K562 (cell line): Measurements from ENCODE around the gene JUP. TPM values are rescaled to one million over a fixed set of nuclear protein-coding genes. Genes with fewer than 3 reads are reported as not detected.
A peak's percentile ranks its signal among the peaks of the same experiment; 100 is the strongest.

Experiments
- ATAC-seq: fragments of 200-7000 bp; cut with Tn5 transposase; 3 replicates; pipeline ENCODE4 v1.9.1; 2020; ENCODE audit warnings: moderate library complexity
- BruUV-seq: library from RNA; stranded (reverse); fragments of 400-500 nt; replicated peaks from 2 replicates; lab custom pipeline; 2021; lab: Mats Ljungman, UMichigan
- CTCF ChIA-PET: fragments of 300-600 bp; formaldehyde crosslinking; extraction: SDS; loops from one replicate; lab custom pipeline; 2021; ENCODE audit warnings: low intra/inter-chr PET ratio; lab: Yijun Ruan, JAX
- POLR2A ChIA-PET: fragments of 300-600, 350-650 bp; sonication (Branson Sonifier 250); formaldehyde crosslinking; extraction: SDS; loops from one replicate; lab custom pipeline; 2021; ENCODE audit warnings: antibody characterized with exemption, inconsistent platforms; lab: Yijun Ruan, JAX
- DNase-seq, 4 experiments: peaks; one replicate each; pipeline versions ENCODE4 v3.0.0 to v3.0.0-alpha.2; 2011 to 2018; ENCODE audit warnings: low spot score in 3 of 4, mixed read lengths in 3 of 4; ENCODE audit errors: extremely low read depth in 1 of 4
- FAIRE-seq: peaks from 2 replicates; lab custom pipeline; 2011; peaks lifted over from hg19 to GRCh38; lab: Jason Lieb, UNC
- H2AFZ ChIP-seq: 2 replicates; pipeline ENCODE4 v1.6.0; 2011; ENCODE audit warnings: low read depth, low read length, control low read depth, inconsistent platforms
- H3K27ac ChIP-seq: fragments of 200-600 bp; 3 replicates; pipeline ENCODE4 v1.8.0; 2011; ENCODE audit warnings: low read depth, mild to moderate bottlenecking, control low read depth, inconsistent platforms, low read length, moderate library complexity, mixed read lengths; ENCODE audit errors: extremely low read depth
- H3K27me3 ChIP-seq, 2 experiments: fragments of 300-600 bp in 1 of 2; 2 replicates in 1 of 2; 3 replicates in 1 of 2; pipeline versions ENCODE4 v1.6.0 to v1.8.0; 2011; ENCODE audit warnings: inconsistent platforms in 2 of 2, low read length in 2 of 2, mild to moderate bottlenecking in 1 of 2, mixed read lengths in 1 of 2, moderate library complexity in 1 of 2; ENCODE audit not compliant: control insufficient read depth in 2 of 2, insufficient read depth in 2 of 2
- H3K36me3 ChIP-seq: fragments of 300-600 bp; 3 replicates; pipeline ENCODE4 v1.8.0; 2011; ENCODE audit warnings: mild to moderate bottlenecking, low read length, inconsistent platforms; ENCODE audit not compliant: control insufficient read depth, insufficient read depth
- H3K4me1 ChIP-seq, 2 experiments: fragments of 200-600 bp in 1 of 2; replicated peaks in 1 of 2; 2 replicates in 1 of 2; 3 replicates in 1 of 2; pipeline versions ENCODE4 v1.5.1 to v1.8.0; 2011; ENCODE audit warnings: inconsistent platforms in 2 of 2, low read length in 2 of 2, mild to moderate bottlenecking in 1 of 2, mixed read lengths in 1 of 2, moderate library complexity in 1 of 2; ENCODE audit not compliant: control insufficient read depth in 2 of 2, insufficient read depth in 2 of 2
- H3K4me2 ChIP-seq: 2 replicates; pipeline ENCODE4 v1.6.1; 2011; ENCODE audit warnings: low read length, control low read depth, inconsistent platforms, mixed read lengths; ENCODE audit not compliant: insufficient read depth
- H3K4me3 ChIP-seq: fragments of 200-600 bp; sonication (generic), shearing (Covaris generic); 2 replicates; pipeline ENCODE4 v1.5.1; 2016; ENCODE audit warnings: control low read depth, inconsistent platforms
- H3K79me2 ChIP-seq: fragments of 200-600 bp; 3 replicates; pipeline ENCODE4 v1.8.0; 2011; ENCODE audit warnings: low read length, inconsistent platforms; ENCODE audit not compliant: control insufficient read depth, insufficient read depth
- H3K9ac ChIP-seq, 2 experiments: 2 replicates each; pipeline versions ENCODE4 v1.6.0 to v1.6.1; 2011; ENCODE audit warnings: low read depth in 2 of 2, low read length in 2 of 2, control low read depth in 1 of 2, inconsistent platforms in 1 of 2, mild to moderate bottlenecking in 1 of 2, mixed read lengths in 1 of 2; ENCODE audit not compliant: insufficient read depth in 1 of 2
- H3K9me1 ChIP-seq: one replicate; pipeline ENCODE4 v1.6.0; 2011; ENCODE audit warnings: inconsistent platforms, mild to moderate bottlenecking, low read length, moderate library complexity; ENCODE audit not compliant: control insufficient read depth, insufficient read depth
- H3K9me3 ChIP-seq: replicated peaks from 2 replicates; pipeline ENCODE4 v1.5.1; 2011; ENCODE audit warnings: low read depth, low read length, inconsistent platforms; ENCODE audit not compliant: control insufficient read depth, insufficient read depth
- H4K20me1 ChIP-seq: replicated peaks from 2 replicates; pipeline ENCODE4 v1.6.1; 2011; ENCODE audit warnings: low read length, inconsistent platforms, mixed read lengths; ENCODE audit not compliant: control insufficient read depth, insufficient read depth
- CBX5 ChIP-seq: IDR thresholded peaks from 2 replicates; pipeline ENCODE4 v1.6.1; 2014; ENCODE audit warnings: low read depth, borderline replicate concordance
- DNMT1 ChIP-seq: fragments of 450-650 bp; IDR thresholded peaks from 2 replicates; pipeline ENCODE4 v1.6.1; 2016; ENCODE audit warnings: antibody characterized with exemption, mild to moderate bottlenecking
- GTF2A2 ChIP-seq: IDR thresholded peaks from 2 replicates; pipeline ENCODE4 v1.6.1; 2016; ENCODE audit warnings: mild to moderate bottlenecking, missing genetic modification characterization, missing compliant biosample characterization
- HDAC2 ChIP-seq: fragments of 450-650 bp; IDR thresholded peaks from 2 replicates; pipeline ENCODE4 v1.6.1; 2016; ENCODE audit warnings: mild to moderate bottlenecking
- KLF13 ChIP-seq: fragments of 450-650 bp; IDR thresholded peaks from 2 replicates; pipeline ENCODE4 v1.6.1; 2016; ENCODE audit warnings: missing genetic modification characterization, low read depth, mild to moderate bottlenecking, missing compliant biosample characterization, moderate library complexity, borderline replicate concordance
- NFIX ChIP-seq: fragments of 250-450 bp; sonication (Bioruptor Pico); IDR thresholded peaks from 2 replicates; pipeline ENCODE4 v1.4.0; 2020; ENCODE audit warnings: low read depth, mild to moderate bottlenecking, moderate library complexity
- TRIM28 ChIP-seq: fragments of 450-650 bp; IDR thresholded peaks from 2 replicates; pipeline ENCODE4 v1.6.1; 2017
- ZNF124 ChIP-seq: sonication (generic); formaldehyde crosslinking; IDR thresholded peaks from 2 replicates; pipeline ENCODE4 v1.8.1; 2022; ENCODE audit warnings: missing genetic modification reagents
- ZNF347 ChIP-seq: fragments of 450-650 bp; formaldehyde crosslinking; IDR thresholded peaks from 2 replicates; pipeline ENCODE4 v1.4.0; 2020; ENCODE audit warnings: low read depth, mild to moderate bottlenecking, moderate library complexity
- WGBS: fragments of 100-300 bp; shearing (Covaris generic); methylation state at CpG from one replicate; pipeline ENCODE4 v1.1.6; 2016; ENCODE audit warnings: low coverage, mixed read lengths; ENCODE audit not compliant: insufficient coverage; ENCODE audit errors: missing lambda C conversion rate; 5-methylcytosine and 5-hydroxymethylcytosine counted together
- in situ Hi-C: fragments of 300-500 bp; cut with MboI; formaldehyde crosslinking; loops from 4 replicates; pipeline ENCODE4 v1.15.0; 2018; ENCODE audit warnings: inconsistent platforms, mixed read lengths
- intact Hi-C: fragments of 100-400 bp; cut with micrococcal nuclease; formaldehyde crosslinking; loops from 2 replicates; pipeline ENCODE4 v1.14.2; 2022
- polyA plus RNA-seq, 8 experiments: library from polyadenylated mRNA; depleted of rRNA in 4 of 8; stranded (reverse) in 5 of 8; unstranded in 3 of 8; fragments of >200 nt; fragmentation: Nextera tagmentation in 2 of 8; fragmentation: Illumina TruSeq in 1 of 8; extraction: Ambion mirVana in 2 of 8; extraction: Trizol in 1 of 8; gene quantifications; 2 replicates each; pipeline versions ENCODE4 v1.2.1 to v1.2.3, GENCODE V29; 2011 to 2014; ENCODE audit warnings: inconsistent platforms in 1 of 8, missing spikeins in 1 of 8
- total RNA-seq, 7 experiments: library from RNA; depleted of rRNA in 6 of 7; stranded (reverse); fragments of >200 nt in 6 of 7; fragmentation: Illumina TruSeq in 2 of 7; extraction: Trizol in 2 of 7; gene quantifications; 2 replicates each; pipeline versions ENCODE4 v1.2.1 to v1.2.3, GENCODE V29; 2011 to 2021; ENCODE audit warnings: low replicate concordance in 1 of 7

Gene JUP
- total and polyA plus RNA-seq, 9 of the 15 experiments (the other 6 are each of a cell fraction or from before 2014, with no cell fraction given), result 6.4 to 177 (median 31.2) TPM

GRCh38 chr17:41821776-41822175 is 35.3 kb upstream of the JUP start:
- no TSS peak for BruUV-seq
- H3K9me3 ChIP-seq, result no peaks in the 10 kb centered on the region
- H3K27me3 ChIP-seq, result no peaks in the 10 kb centered on the region
- peaks cover 19% of the 10 kb centered on the region; the same call in 1 of the 3 replicates for H3K36me3 ChIP-seq
- no peak for FAIRE-seq
- H3K79me2 ChIP-seq, result no peaks in the 10 kb centered on the region
- no peak overlapping the region for H3K4me3 ChIP-seq
- H4K20me1 ChIP-seq, result no peaks in the 10 kb centered on the region
- H3K4me2 ChIP-seq, result no peak overlapping the region
- in situ Hi-C loops, result no loop called here
- WGBS, result 27% methylated on average over 5 of the region's 14 CpGs
- H3K9ac ChIP-seq, result peak overlapping the region in 1 of 2 experiments; percentile 52; a peak in 2 of 4 replicates
- no peak overlapping the region for H2AFZ ChIP-seq
- POLR2A ChIA-PET, result interaction anchor here (1.2 to 1.5 kb wide), 2 partner anchors 15 to 20 kb away, joined by 3 to 6 read pairs; partner anchors contain the start of gene NT5C3B
- peaks cover 2 to 40% of the 10 kb centered on the region in 2 experiments; a peak in 4 of 5 replicates for H3K4me1 ChIP-seq
- no peaks in the 10 kb centered on the region for H3K9me1 ChIP-seq
- ATAC-seq, result no peak
- intact Hi-C loops, result no loop called here
- peak in 1 of 4 experiments; percentile 14 for DNase-seq
- CTCF ChIA-PET, result interaction anchor here (0.6 kb wide), 1 partner anchor 41 kb away, joined by 3 read pairs; no protein-coding TSS in a partner anchor
- no peak for TF ChIP-seq ZNF347 (CRISPR knock-in tag)
- TF ChIP-seq NFIX (CRISPR knock-in tag), result no peak
- no peak for TF ChIP-seq HDAC2
- TF ChIP-seq CBX5, result no peak
- TF ChIP-seq GTF2A2 (tag), result no peak
- no peak for TF ChIP-seq ZNF124 (CRISPR knock-in tag)
- TF ChIP-seq KLF13 (tag), result no peak
- no peak for TF ChIP-seq TRIM28
- TF ChIP-seq DNMT1, result no peak
- no peak overlapping the region for H3K27ac ChIP-seq
